GM12878 (cell line): ENCODE data around the gene KLF3. TPM values are rescaled to one million over a fixed set of nuclear protein-coding genes. Genes with fewer than 3 reads are reported as not detected.

Experiments
- ATAC-seq: fragments of 200-7000 bp; cut with Tn5 transposase; 3 replicates; pipeline ENCODE4 v1.9.1; 2020; ENCODE audit warnings: mild to moderate bottlenecking, moderate library complexity
- BruUV-seq: library from RNA; stranded (reverse); fragments of 400-500 nt; replicated peaks from 2 replicates; lab custom pipeline; 2021; lab: Mats Ljungman, UMichigan
- CTCF ChIA-PET: fragments of 300-600 bp; sonication (Branson Sonifier 250); formaldehyde crosslinking; extraction: SDS; loops from one replicate; lab custom pipeline; 2021; ENCODE audit warnings: inconsistent platforms; lab: Yijun Ruan, JAX
- POLR2A ChIA-PET: fragments of 350-600 bp; formaldehyde crosslinking; extraction: SDS; loops from one replicate; lab custom pipeline; 2021; ENCODE audit warnings: inconsistent platforms; lab: Charles Lee
- RAD21 ChIA-PET: fragments of 300-600 bp; sonication (Branson Sonifier 250); formaldehyde crosslinking; loops from one replicate; lab custom pipeline; 2023; ENCODE audit warnings: antibody characterized with exemption; ENCODE audit not compliant: unreplicated experiment; lab: Charles Lee
- SMC1A ChIA-PET: fragments of 300-600 bp; sonication (Branson Sonifier 250); formaldehyde crosslinking; loops from one replicate; lab custom pipeline; 2023; ENCODE audit not compliant: unreplicated experiment, uncharacterized antibody; lab: Charles Lee
- DNase-seq: peaks from one replicate; pipeline ENCODE4 v3.0.0-alpha.2; 2011; ENCODE audit warnings: low read depth, low spot score
- FAIRE-seq: peaks from 3 replicates; lab custom pipeline; 2011; peaks lifted over from hg19 to GRCh38; lab: Jason Lieb, UNC
- H2AFZ ChIP-seq: 2 replicates; pipeline ENCODE4 v1.6.0; 2011; ENCODE audit warnings: low read depth, low read length, control low read depth; ENCODE audit not compliant: control insufficient read depth
- H3K27ac ChIP-seq: 2 replicates; pipeline ENCODE4 v1.5.1; 2011; ENCODE audit warnings: control low read depth; ENCODE audit not compliant: control insufficient read depth, insufficient read depth
- H3K27me3 ChIP-seq, 2 experiments: replicated peaks in 1 of 2; 2 replicates each; pipeline versions ENCODE4 v1.6.0 to v1.6.1; 2011; ENCODE audit warnings: low read length in 1 of 2; ENCODE audit not compliant: control insufficient read depth in 2 of 2, insufficient read depth in 2 of 2
- H3K36me3 ChIP-seq, 2 experiments: 2 replicates each; pipeline ENCODE4 v1.5.1; 2011; ENCODE audit warnings: low read length in 1 of 2; ENCODE audit not compliant: control insufficient read depth in 2 of 2, insufficient read depth in 2 of 2
- H3K4me1 ChIP-seq: 2 replicates; pipeline ENCODE4 v1.6.1; 2011; ENCODE audit warnings: mild to moderate bottlenecking, low read length, moderate library complexity, mixed read lengths; ENCODE audit not compliant: control insufficient read depth, insufficient read depth
- H3K4me2 ChIP-seq: 2 replicates; pipeline ENCODE4 v1.6.0; 2011; ENCODE audit warnings: control low read depth; ENCODE audit not compliant: control insufficient read depth, insufficient read depth
- H3K4me3 ChIP-seq: fragments of 200-600 bp; sonication (generic); 2 replicates; pipeline ENCODE4 v1.5.1; 2016
- H3K79me2 ChIP-seq: 2 replicates; pipeline ENCODE4 v1.6.0; 2011; ENCODE audit warnings: low read length; ENCODE audit not compliant: control insufficient read depth, insufficient read depth
- H3K9ac ChIP-seq: 2 replicates; pipeline ENCODE4 v1.8.0; 2011; ENCODE audit warnings: low read length, control low read depth, mixed read lengths; ENCODE audit not compliant: control insufficient read depth, insufficient read depth
- H3K9me3 ChIP-seq: replicated peaks from 3 replicates; pipeline ENCODE4 v1.5.1; 2011; ENCODE audit warnings: mild to moderate bottlenecking, low read length; ENCODE audit not compliant: control insufficient read depth, insufficient read depth
- H4K20me1 ChIP-seq: 2 replicates; pipeline ENCODE4 v1.6.0; 2011; ENCODE audit not compliant: control insufficient read depth, insufficient read depth
- ETV6 ChIP-seq, 2 experiments: fragments of 450-650 bp in 1 of 2; IDR thresholded peaks in 1 of 2; conservative IDR thresholded peaks in 1 of 2; 2 replicates each; pipeline ENCODE4 v1.6.1; 2014; ENCODE audit warnings: antibody characterized with exemption in 1 of 2, borderline replicate concordance in 1 of 2, low read depth in 1 of 2, mild to moderate bottlenecking in 1 of 2, moderate library complexity in 1 of 2
- FOXK2 ChIP-seq: fragments of 450-650 bp; IDR thresholded peaks from 2 replicates; pipeline ENCODE4 v1.6.1; 2017; ENCODE audit warnings: mild to moderate bottlenecking, moderate library complexity
- FOXM1 ChIP-seq: IDR thresholded peaks from 2 replicates; pipeline ENCODE4 v1.6.1; 2012; ENCODE audit warnings: low read depth, mild to moderate bottlenecking, inconsistent platforms, low read length, moderate library complexity
- HCFC1 ChIP-seq: fragments of 150-350 bp; IDR thresholded peaks from 2 replicates; pipeline ENCODE4 v1.6.1; 2014; ENCODE audit warnings: low read length
- HDGF ChIP-seq: fragments of 450-650 bp; IDR thresholded peaks from 2 replicates; pipeline ENCODE4 v1.6.1; 2016; ENCODE audit warnings: antibody characterized with exemption
- KAT2A ChIP-seq: conservative IDR thresholded peaks from 2 replicates; pipeline ENCODE4 v1.6.1; 2011; ENCODE audit warnings: low read depth, low read length; ENCODE audit not compliant: control insufficient read depth
- MTA3 ChIP-seq: IDR thresholded peaks from 2 replicates; pipeline ENCODE4 v1.6.1; 2012; ENCODE audit warnings: low read length, inconsistent platforms, borderline replicate concordance
- MXI1 ChIP-seq: fragments of 150-350 bp; IDR thresholded peaks from 2 replicates; pipeline ENCODE4 v1.6.1; 2011; ENCODE audit warnings: low read depth, mild to moderate bottlenecking, inconsistent platforms, low read length, improper control_type of control experiment
- SUZ12 ChIP-seq: fragments of 200-600 bp; sonication (generic); IDR thresholded peaks from one replicate; pipeline ENCODE4 v1.6.1; 2018; ENCODE audit warnings: antibody characterized with exemption, mild to moderate bottlenecking; ENCODE audit not compliant: unreplicated experiment
- WGBS: methylation state at CpG from one replicate; pipeline ENCODE4 v1.1.6; 2016; ENCODE audit warnings: low lambda C conversion rate; ENCODE audit not compliant: insufficient replicate concordance, insufficient coverage; ENCODE audit errors: missing lambda C conversion rate; 5-methylcytosine and 5-hydroxymethylcytosine counted together
- in situ Hi-C: fragments of 300-500 bp; cut with MboI; formaldehyde crosslinking; loops from 9 replicates; pipeline ENCODE4 v1.14.3; 2018; ENCODE audit warnings: mixed read lengths
- intact Hi-C: fragments of 100-400 bp; cut with micrococcal nuclease; formaldehyde crosslinking; loops from one replicate; pipeline ENCODE4 v1.14.2; 2022; ENCODE audit not compliant: unreplicated experiment
- polyA plus RNA-seq, 11 experiments: library from polyadenylated mRNA; depleted of rRNA in 4 of 11; unstranded in 6 of 11; stranded (reverse) in 5 of 11; fragments of >200 nt; fragmentation: Nextera tagmentation in 4 of 11; fragmentation: Illumina TruSeq in 1 of 11; extraction: Ambion mirVana in 4 of 11; extraction: Trizol in 1 of 11; gene quantifications; 1 replicate in 1 of 11; 2 replicates in 10 of 11; pipeline versions ENCODE4 v1.2.1 to v1.2.3, GENCODE V29; 2011 to 2016; ENCODE audit warnings: inconsistent platforms in 2 of 11, missing spikeins in 2 of 11, low read depth in 1 of 11
- total RNA-seq, 4 experiments: library from RNA; depleted of rRNA in 3 of 4; stranded (reverse); fragments of >200 nt in 3 of 4; fragmentation: Illumina TruSeq in 1 of 4; extraction: Trizol in 1 of 4; gene quantifications; 2 replicates each; pipeline versions ENCODE4 v1.2.1 to v1.2.3, GENCODE V29; 2013 to 2021
- TF ChIP-seq, protein P1 (sequence below): fragments of 450-650 bp; IDR thresholded peaks from 2 replicates; pipeline ENCODE4 v1.6.1; 2016; ENCODE audit warnings: mild to moderate bottlenecking
- TF ChIP-seq, protein P2 (sequence below): fragments of 450-650 bp; IDR thresholded peaks from 2 replicates; pipeline ENCODE4 v1.6.1; 2018; ENCODE audit warnings: borderline replicate concordance, mild to moderate bottlenecking; ENCODE audit not compliant: partially characterized antibody

Gene KLF3
- total and polyA plus RNA-seq, 10 of the 15 experiments (the other 5 are each of a cell fraction or from before 2014, with no cell fraction given): 1.4 to 5.8 (median 2.1) TPM

- FAIRE-seq (no peak), ATAC-seq (no peak), DNase-seq (no peak)
- H3K4me3 ChIP-seq: no peak overlapping the region
- no peak overlapping the region; the same call in 1 of the 2 replicates for H2AFZ ChIP-seq
- in situ Hi-C loops (no loop called here), intact Hi-C loops (no loop called here)
- BruUV-seq: no TSS peak
- ChIA-PET RAD21 (no interaction called here), POLR2A (interaction anchor here (0.5 kb wide), 1 partner anchor 551 kb away, joined by 8 read pairs; no protein-coding TSS in a partner anchor), CTCF (interaction anchor here (1.3 kb wide), 1 partner anchor 590 kb away, joined by 4 read pairs; no protein-coding TSS in a partner anchor), SMC1A (interaction anchor here (0.6 to 1.3 kb wide), 3 partner anchors 9 to 19 kb away, joined by 3 read pairs; no protein-coding TSS in a partner anchor)
- 75% methylated on average over 4 of the region's 4 CpGs for WGBS
- H4K20me1 ChIP-seq: no peaks in the 10 kb centered on the region
- no peak overlapping the region for H3K9ac ChIP-seq
- H3K4me1 ChIP-seq: peaks cover 3% of the 10 kb centered on the region
- no peaks in the 10 kb centered on the region for H3K79me2 ChIP-seq
- H3K9me3 ChIP-seq: no peaks in the 10 kb centered on the region; the same call in 2 of the 3 replicates
- no peak overlapping the region for H3K4me2 ChIP-seq
- no peaks in the 10 kb centered on the region for H3K36me3 ChIP-seq
- no peaks in the 10 kb centered on the region for H3K27me3 ChIP-seq
- H3K27ac ChIP-seq: no peak overlapping the region
- TF ChIP-seq SUZ12 (no peak), HDGF (no peak), MTA3 (no peak), KAT2A (no peak), FOXM1 (no peak), MXI1 (no peak), FOXK2 (no peak), ETV6 (conservative IDR thresholded peaks at IDR 0.05 in 1 of 2, IDR thresholded peaks at IDR 0.05 in 1 of 2; ENCODE audit: borderline replicate concordance in 1 of 2, low read depth in 1 of 2) (no peak), HCFC1 (no peak)
- TF ChIP-seq, protein P1, sequence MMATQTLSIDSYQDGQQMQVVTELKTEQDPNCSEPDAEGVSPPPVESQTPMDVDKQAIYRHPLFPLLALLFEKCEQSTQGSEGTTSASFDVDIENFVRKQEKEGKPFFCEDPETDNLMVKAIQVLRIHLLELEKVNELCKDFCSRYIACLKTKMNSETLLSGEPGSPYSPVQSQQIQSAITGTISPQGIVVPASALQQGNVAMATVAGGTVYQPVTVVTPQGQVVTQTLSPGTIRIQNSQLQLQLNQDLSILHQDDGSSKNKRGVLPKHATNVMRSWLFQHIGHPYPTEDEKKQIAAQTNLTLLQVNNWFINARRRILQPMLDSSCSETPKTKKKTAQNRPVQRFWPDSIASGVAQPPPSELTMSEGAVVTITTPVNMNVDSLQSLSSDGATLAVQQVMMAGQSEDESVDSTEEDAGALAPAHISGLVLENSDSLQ: no peak
- TF ChIP-seq, protein P2, sequence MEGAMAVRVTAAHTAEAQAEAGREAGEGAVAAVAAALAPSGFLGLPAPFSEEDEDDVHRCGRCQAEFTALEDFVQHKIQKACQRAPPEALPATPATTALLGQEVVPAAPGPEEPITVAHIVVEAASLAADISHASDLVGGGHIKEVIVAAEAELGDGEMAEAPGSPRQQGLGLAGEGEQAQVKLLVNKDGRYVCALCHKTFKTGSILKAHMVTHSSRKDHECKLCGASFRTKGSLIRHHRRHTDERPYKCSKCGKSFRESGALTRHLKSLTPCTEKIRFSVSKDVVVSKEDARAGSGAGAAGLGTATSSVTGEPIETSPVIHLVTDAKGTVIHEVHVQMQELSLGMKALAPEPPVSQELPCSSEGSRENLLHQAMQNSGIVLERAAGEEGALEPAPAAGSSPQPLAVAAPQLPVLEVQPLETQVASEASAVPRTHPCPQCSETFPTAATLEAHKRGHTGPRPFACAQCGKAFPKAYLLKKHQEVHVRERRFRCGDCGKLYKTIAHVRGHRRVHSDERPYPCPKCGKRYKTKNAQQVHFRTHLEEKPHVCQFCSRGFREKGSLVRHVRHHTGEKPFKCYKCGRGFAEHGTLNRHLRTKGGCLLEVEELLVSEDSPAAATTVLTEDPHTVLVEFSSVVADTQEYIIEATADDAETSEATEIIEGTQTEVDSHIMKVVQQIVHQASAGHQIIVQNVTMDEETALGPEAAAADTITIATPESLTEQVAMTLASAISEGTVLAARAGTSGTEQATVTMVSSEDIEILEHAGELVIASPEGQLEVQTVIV: no peak
Measured at GRCh38 chr4:38723114-38723513, 59.1 kb downstream of the KLF3 start.
